Measurements from ENCODE around the gene OR5K1. TPM values are rescaled to one million over a fixed set of nuclear protein-coding genes. Genes with fewer than 3 reads are reported as not detected.

The OR5K1 gene
- total and polyA plus RNA-seq, 2 donors, result 0.02 TPM; not detected in 1

DNA sequence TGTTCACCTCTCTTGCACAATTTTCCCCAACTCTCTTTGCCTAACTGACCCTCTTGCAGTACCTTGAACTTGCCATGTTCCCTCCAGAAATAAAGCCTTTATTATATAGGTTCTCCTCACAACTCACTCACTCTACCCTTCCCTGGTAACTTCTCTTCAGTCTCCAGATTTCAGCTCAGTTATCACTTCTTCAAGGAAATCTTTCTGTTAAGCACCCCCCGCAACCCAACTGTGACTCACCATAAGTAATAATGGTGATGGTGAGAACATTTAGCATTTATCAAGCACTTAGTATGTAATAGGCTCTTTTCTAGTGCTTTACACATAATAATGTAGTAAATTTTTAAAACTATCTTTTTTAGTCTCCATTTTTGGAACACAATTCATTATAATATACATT is 8.1 kb upstream of the OR5K1 start:
- Histone ChIP-seq H3K9me3 (ENCODE audit: control insufficient read depth in 2 of 2, insufficient read depth in 1 of 2, low read length in 1 of 2) (no peaks in the 10 kb centered on the region), H3K4me1 (ENCODE audit: control insufficient read depth in 2 of 2, insufficient read depth in 2 of 2, low read length in 2 of 2) (no peaks in the 10 kb centered on the region), H3K36me3 (ENCODE audit: control insufficient read depth in 2 of 2, insufficient read depth in 2 of 2, low read length in 1 of 2) (no peaks in the 10 kb centered on the region), H3K4me3 (ENCODE audit: low read length in 2 of 2) (no peak overlapping the region), H3K27ac (ENCODE audit: low read depth in 1 of 2, low read length in 1 of 2) (no peak overlapping the region), H3K27me3 (ENCODE audit: control insufficient read depth in 2 of 2, insufficient read depth in 1 of 2, low read length in 1 of 2) (no peaks in the 10 kb centered on the region)
- DNase-seq (ENCODE audit: low read depth in 6 of 9, low spot score in 9 of 9), result no peak
- WGBS, result 99% methylated on average over 1 of the region's 1 CpG

DNA sequence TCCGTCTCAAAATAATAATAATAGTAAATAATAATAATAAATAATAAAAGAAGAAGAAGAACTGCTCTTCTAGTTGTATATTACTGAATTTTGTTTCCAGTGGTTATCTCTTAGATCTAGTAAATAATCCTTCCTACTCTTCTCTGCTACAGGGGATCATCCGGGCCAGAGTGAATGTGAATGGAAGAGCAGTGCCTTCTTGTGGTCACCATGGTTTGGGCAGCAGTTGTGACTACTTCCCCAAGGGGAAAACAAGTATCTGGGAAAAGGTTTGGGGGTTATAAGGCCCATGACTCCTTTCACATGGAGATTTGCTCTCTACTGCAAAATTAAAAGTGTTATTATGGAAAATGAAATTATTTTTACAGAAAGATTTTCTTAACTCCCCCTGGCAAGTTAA is 5.5 kb upstream of the OR5K1 start:
- H3K27ac ChIP-seq (ENCODE audit: low read depth in 1 of 2, low read length in 1 of 2), result no peak overlapping the region
- H3K4me1 ChIP-seq (ENCODE audit: control insufficient read depth in 2 of 2, insufficient read depth in 2 of 2, low read length in 2 of 2), result no peaks in the 10 kb centered on the region
- H3K36me3 ChIP-seq (ENCODE audit: control insufficient read depth in 2 of 2, insufficient read depth in 2 of 2, low read length in 1 of 2), result no peaks in the 10 kb centered on the region
- no peak overlapping the region for H3K4me3 ChIP-seq (ENCODE audit: low read length in 2 of 2)
- WGBS, result 94% methylated on average over 2 of the region's 2 CpGs
- no peak for DNase-seq (ENCODE audit: low read depth in 6 of 9, low spot score in 9 of 9)
- H3K27me3 ChIP-seq (ENCODE audit: control insufficient read depth in 2 of 2, insufficient read depth in 1 of 2, low read length in 1 of 2), result no peaks in the 10 kb centered on the region
- H3K9me3 ChIP-seq (ENCODE audit: control insufficient read depth in 2 of 2, insufficient read depth in 1 of 2, low read length in 1 of 2), result no peaks in the 10 kb centered on the region

DNA sequence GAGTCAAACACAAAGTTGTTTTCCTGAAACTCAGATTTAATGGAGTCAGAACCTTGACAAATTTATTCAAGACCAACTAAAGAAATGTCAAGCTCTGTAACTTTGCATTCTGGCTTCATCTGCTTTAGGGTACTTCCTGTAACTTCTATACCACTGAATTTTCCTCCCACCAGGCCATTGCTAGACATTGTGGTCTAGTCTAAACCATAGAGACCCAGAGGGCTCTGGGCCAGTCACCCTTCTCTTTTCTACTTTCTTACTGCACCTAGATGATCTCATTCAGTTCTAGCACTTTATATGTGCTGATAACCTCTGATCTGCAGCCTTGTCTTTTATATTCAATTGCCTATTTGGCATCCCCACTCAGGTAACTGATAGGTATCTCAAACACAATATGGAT is 2.8 kb upstream of the OR5K1 start:
- Histone ChIP-seq H3K27me3 (ENCODE audit: control insufficient read depth in 2 of 2, insufficient read depth in 1 of 2, low read length in 1 of 2) (no peaks in the 10 kb centered on the region), H3K27ac (ENCODE audit: low read depth in 1 of 2, low read length in 1 of 2) (no peak overlapping the region), H3K4me3 (ENCODE audit: low read length in 2 of 2) (no peak overlapping the region), H3K9me3 (ENCODE audit: control insufficient read depth in 2 of 2, insufficient read depth in 1 of 2, low read length in 1 of 2) (no peaks in the 10 kb centered on the region), H3K36me3 (ENCODE audit: control insufficient read depth in 2 of 2, insufficient read depth in 2 of 2, low read length in 1 of 2) (no peaks in the 10 kb centered on the region), H3K4me1 (ENCODE audit: control insufficient read depth in 2 of 2, insufficient read depth in 2 of 2, low read length in 2 of 2) (no peaks in the 10 kb centered on the region)
- DNase-seq (ENCODE audit: low read depth in 6 of 9, low spot score in 9 of 9), result no peak

DNA sequence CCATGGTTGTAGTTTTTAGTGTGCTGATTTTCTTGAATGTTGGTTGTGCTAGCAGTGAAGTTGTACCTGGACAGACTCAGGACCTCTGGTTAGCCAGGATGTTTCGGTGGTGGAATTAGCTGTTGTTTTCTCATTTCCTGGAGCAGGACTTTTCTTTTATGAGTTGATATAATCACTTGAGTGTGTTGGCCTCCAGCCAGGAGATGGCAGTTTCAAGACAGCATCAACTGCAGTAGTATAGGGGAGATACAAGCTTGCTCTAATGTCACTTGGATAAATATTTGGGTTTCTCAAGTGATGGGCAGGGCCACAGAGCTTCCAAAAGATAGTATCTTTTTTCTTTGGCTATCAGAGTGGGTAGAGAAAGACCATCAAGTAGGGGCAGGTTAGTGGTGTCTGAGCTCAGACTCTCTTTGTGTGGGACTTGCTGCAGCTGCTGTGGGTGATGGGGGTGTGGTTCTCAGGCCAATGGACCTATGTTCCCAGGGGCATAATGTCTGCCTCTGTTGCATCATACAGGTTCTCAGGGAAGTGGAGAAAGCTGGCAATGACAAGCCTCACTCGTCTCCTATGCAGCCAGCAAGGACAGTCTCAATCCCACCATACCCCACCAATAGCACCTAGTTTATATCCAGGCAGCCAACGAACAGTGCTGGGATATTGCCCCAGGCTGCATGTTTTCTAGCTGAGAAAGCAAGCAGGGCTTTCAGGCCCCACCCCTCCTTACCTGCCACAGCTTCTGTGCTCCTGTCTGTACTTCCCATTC is 19.9 kb downstream of the OR5K1 start:
- WGBS, result 85% methylated on average over 3 of the region's 3 CpGs
- Histone ChIP-seq H3K9me3 (ENCODE audit: control insufficient read depth in 2 of 2, insufficient read depth in 1 of 2, low read length in 1 of 2) (no peaks in the 10 kb centered on the region), H3K27ac (ENCODE audit: low read depth in 1 of 2, low read length in 1 of 2) (no peak overlapping the region), H3K36me3 (ENCODE audit: control insufficient read depth in 2 of 2, insufficient read depth in 2 of 2, low read length in 1 of 2) (no peaks in the 10 kb centered on the region), H3K4me1 (ENCODE audit: control insufficient read depth in 2 of 2, insufficient read depth in 2 of 2, low read length in 2 of 2) (no peaks in the 10 kb centered on the region), H3K27me3 (ENCODE audit: control insufficient read depth in 2 of 2, insufficient read depth in 1 of 2, low read length in 1 of 2) (no peaks in the 10 kb centered on the region), H3K4me3 (ENCODE audit: low read length in 2 of 2) (no peak overlapping the region)
- DNase-seq (ENCODE audit: low read depth in 6 of 9, low spot score in 9 of 9), result no peak

DNA sequence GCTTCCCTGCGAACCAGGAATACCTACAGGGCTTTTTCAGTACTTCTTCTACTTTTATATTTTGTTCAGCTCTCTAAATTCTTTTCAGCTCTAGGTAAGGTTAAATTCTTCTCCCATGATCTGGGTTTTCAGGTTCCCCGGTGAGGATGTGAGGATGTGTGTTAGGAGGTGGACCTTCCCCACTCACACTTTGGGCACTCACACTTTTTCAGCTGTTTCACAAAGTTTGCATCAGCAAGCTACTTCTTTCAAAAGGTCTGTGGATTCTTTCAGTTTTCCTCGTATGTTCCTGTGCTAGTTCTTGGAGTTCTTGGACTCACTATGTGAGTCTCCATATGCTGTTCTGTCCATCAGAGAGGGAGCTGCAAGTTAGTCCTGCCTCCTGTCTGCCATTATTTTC is 20.6 kb downstream of the OR5K1 start:
- 94% methylated on average over 3 of the region's 3 CpGs for WGBS
- Histone ChIP-seq H3K4me3 (ENCODE audit: low read length in 2 of 2) (no peak overlapping the region), H3K27me3 (ENCODE audit: control insufficient read depth in 2 of 2, insufficient read depth in 1 of 2, low read length in 1 of 2) (no peaks in the 10 kb centered on the region), H3K9me3 (ENCODE audit: control insufficient read depth in 2 of 2, insufficient read depth in 1 of 2, low read length in 1 of 2) (no peaks in the 10 kb centered on the region), H3K4me1 (ENCODE audit: control insufficient read depth in 2 of 2, insufficient read depth in 2 of 2, low read length in 2 of 2) (no peaks in the 10 kb centered on the region), H3K36me3 (ENCODE audit: control insufficient read depth in 2 of 2, insufficient read depth in 2 of 2, low read length in 1 of 2) (no peaks in the 10 kb centered on the region), H3K27ac (ENCODE audit: low read depth in 1 of 2, low read length in 1 of 2) (no peak overlapping the region)
- DNase-seq (ENCODE audit: low read depth in 6 of 9, low spot score in 9 of 9), result no peak

DNA sequence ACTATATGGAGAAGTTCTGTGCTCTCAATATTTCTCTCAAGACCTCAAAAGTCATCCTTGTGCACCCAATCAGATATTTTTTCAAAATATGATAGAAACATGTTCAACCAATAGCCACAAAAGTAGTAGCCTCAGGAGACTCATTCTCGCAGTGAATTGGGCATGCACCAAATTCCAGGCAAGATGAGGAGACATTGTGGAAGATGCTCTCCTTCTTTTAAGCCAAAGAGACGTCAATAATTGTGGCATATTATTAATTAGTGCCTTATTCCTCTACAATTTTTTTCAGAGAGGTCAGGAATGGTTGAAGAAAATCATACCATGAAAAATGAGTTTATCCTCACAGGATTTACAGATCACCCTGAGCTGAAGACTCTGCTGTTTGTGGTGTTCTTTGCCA is 34.4 kb downstream of the OR5K1 start, which contains the start of gene OR5K2:
OR5K2 (plus strand) TSS at position 301 of the 400 bp plus-strand sequence; CDS start at position 301, 0 bp downstream.
- Histone ChIP-seq H3K27ac (ENCODE audit: low read depth in 1 of 2, low read length in 1 of 2) (no peak within 1 kb of the TSS), H3K36me3 (ENCODE audit: control insufficient read depth in 2 of 2, insufficient read depth in 2 of 2, low read length in 1 of 2) (no peaks in the 10 kb centered on the region), H3K27me3 (ENCODE audit: control insufficient read depth in 2 of 2, insufficient read depth in 1 of 2, low read length in 1 of 2) (no peaks in the 10 kb centered on the region), H3K4me3 (ENCODE audit: low read length in 2 of 2) (no peak within 1 kb of the TSS), H3K4me1 (ENCODE audit: control insufficient read depth in 2 of 2, insufficient read depth in 2 of 2, low read length in 2 of 2) (no peaks in the 10 kb centered on the region), H3K9me3 (ENCODE audit: control insufficient read depth in 2 of 2, insufficient read depth in 1 of 2, low read length in 1 of 2) (no peaks in the 10 kb centered on the region)
- no peak for DNase-seq (ENCODE audit: low read depth in 6 of 9, low spot score in 9 of 9)
- WGBS, result 96% methylated on average over 2 of the region's 2 CpGs

DNA sequence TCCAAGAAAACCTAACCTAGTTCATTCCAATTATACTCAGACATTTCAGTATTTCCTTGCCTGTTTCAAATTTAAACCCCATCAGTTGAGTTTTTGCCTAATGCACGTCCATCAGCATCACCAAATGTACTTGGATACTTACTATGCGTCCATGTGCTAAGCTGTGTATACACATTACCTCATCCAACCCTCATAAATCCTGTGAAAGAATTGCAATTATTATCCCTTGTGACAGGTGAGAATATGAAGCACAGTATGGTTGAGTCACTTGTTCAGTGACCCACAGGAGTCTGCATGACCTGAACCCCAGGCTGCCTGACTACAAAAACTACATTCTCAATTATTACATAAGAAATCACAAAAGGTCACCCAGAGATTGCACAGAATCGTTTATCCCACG is 37.0 kb downstream of the OR5K1 start:
- H3K9me3 ChIP-seq (ENCODE audit: control insufficient read depth in 2 of 2, insufficient read depth in 1 of 2, low read length in 1 of 2), result no peaks in the 10 kb centered on the region
- WGBS, result 95% methylated on average over 4 of the region's 4 CpGs

DNA sequence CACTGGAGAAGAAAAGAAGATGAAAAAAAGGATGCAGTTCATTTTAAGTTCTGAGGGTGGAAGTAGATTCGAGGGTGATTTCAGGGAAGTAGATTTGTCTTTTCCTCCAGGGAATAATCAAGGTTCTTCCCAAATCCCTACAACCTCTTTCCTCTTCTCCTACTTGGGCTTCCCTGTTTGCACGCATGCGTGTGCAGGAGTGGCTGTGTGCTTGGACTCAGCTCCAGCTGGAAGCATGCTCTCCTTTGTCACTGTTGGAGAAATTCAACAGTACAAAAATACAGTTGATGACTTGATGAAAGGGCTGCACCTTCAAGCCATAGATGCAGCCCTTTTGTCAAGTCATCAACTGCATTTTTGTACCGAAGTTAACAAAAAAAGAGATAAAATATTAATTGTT is 38.3 kb downstream of the OR5K1 start:
- DNase-seq (ENCODE audit: low read depth in 6 of 9, low spot score in 9 of 9), result no peak
- H3K4me3 ChIP-seq (ENCODE audit: low read length in 2 of 2), result no peak overlapping the region
- WGBS, result 95% methylated on average over 4 of the region's 4 CpGs
- no peaks in the 10 kb centered on the region for H3K36me3 ChIP-seq (ENCODE audit: control insufficient read depth in 2 of 2, insufficient read depth in 2 of 2, low read length in 1 of 2)
- H3K4me1 ChIP-seq (ENCODE audit: control insufficient read depth in 2 of 2, insufficient read depth in 2 of 2, low read length in 2 of 2), result no peaks in the 10 kb centered on the region
- H3K27ac ChIP-seq (ENCODE audit: low read depth in 1 of 2, low read length in 1 of 2), result no peak overlapping the region
- no peaks in the 10 kb centered on the region for H3K27me3 ChIP-seq (ENCODE audit: control insufficient read depth in 2 of 2, insufficient read depth in 1 of 2, low read length in 1 of 2)
- H3K9me3 ChIP-seq (ENCODE audit: control insufficient read depth in 2 of 2, insufficient read depth in 1 of 2, low read length in 1 of 2), result no peaks in the 10 kb centered on the region

More for the DNA sequence above, 37.0 kb downstream of the OR5K1 start:
- no peak for DNase-seq (ENCODE audit: low read depth in 6 of 9, low spot score in 9 of 9)
- Histone ChIP-seq H3K27ac (ENCODE audit: low read depth in 1 of 2, low read length in 1 of 2) (no peak overlapping the region), H3K4me3 (ENCODE audit: low read length in 2 of 2) (no peak overlapping the region), H3K4me1 (ENCODE audit: control insufficient read depth in 2 of 2, insufficient read depth in 2 of 2, low read length in 2 of 2) (no peaks in the 10 kb centered on the region), H3K36me3 (ENCODE audit: control insufficient read depth in 2 of 2, insufficient read depth in 2 of 2, low read length in 1 of 2) (no peaks in the 10 kb centered on the region), H3K27me3 (ENCODE audit: control insufficient read depth in 2 of 2, insufficient read depth in 1 of 2, low read length in 1 of 2) (no peaks in the 10 kb centered on the region)

DNA sequence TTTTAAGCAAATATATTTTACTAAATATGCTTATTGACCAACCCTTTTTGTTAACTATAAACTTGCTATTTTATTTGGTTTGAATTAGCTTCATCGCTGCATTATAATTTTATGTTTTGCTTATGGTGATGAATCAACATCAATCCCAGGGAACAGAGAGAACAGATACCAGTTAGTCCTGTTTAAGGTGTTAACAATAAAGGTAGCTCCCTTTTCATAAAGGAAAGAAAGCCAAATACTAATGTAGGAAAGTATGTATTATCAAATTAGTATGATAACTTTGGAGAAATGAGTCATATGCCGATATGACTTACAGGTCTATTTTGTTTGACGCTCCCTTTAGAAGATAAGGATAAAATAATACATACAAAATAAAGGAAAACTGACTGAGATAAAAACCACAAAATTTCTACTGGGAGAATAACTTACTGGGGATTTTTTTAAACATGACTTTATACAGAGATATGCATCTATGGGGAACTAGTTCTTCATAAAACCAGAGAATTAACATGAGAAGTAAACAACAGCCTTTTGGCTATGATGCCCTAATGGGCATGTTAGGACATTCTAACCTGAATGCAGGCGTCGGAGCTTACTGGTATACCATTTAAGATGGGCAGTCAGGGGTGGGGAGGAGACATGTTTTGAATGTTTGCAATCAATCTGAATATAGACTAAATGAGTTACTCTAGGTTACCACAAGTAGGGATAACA is 39.0 kb downstream of the OR5K1 start:
- no peaks in the 10 kb centered on the region for H3K9me3 ChIP-seq (ENCODE audit: control insufficient read depth in 2 of 2, insufficient read depth in 1 of 2, low read length in 1 of 2)
- no peaks in the 10 kb centered on the region for H3K27me3 ChIP-seq (ENCODE audit: control insufficient read depth in 2 of 2, insufficient read depth in 1 of 2, low read length in 1 of 2)
- H3K36me3 ChIP-seq (ENCODE audit: control insufficient read depth in 2 of 2, insufficient read depth in 2 of 2, low read length in 1 of 2), result no peaks in the 10 kb centered on the region
- no peak overlapping the region for H3K27ac ChIP-seq (ENCODE audit: low read depth in 1 of 2, low read length in 1 of 2)
- H3K4me1 ChIP-seq (ENCODE audit: control insufficient read depth in 2 of 2, insufficient read depth in 2 of 2, low read length in 2 of 2), result no peaks in the 10 kb centered on the region
- H3K4me3 ChIP-seq (ENCODE audit: low read length in 2 of 2), result no peak overlapping the region
- no peak for DNase-seq (ENCODE audit: low read depth in 6 of 9, low spot score in 9 of 9)
- 97% methylated on average over 5 of the region's 5 CpGs for WGBS

Data from thymus (tissue), 11 donors.